GM23338 (cell line): ENCODE measurements around the gene ZNF622. TPM values are rescaled to one million over a fixed set of nuclear protein-coding genes. Genes with fewer than 3 reads are reported as not detected.

ENCODE experiments used
- ATAC-seq: fragments of 200-7000 bp; cut with Tn5 transposase; 3 replicates; pipeline ENCODE4 v1.9.1; 2020
- DNase-seq: peaks from one replicate; pipeline ENCODE4 v3.0.0-alpha.2; 2015; ENCODE audit warnings: low spot score
- H2AFZ ChIP-seq: fragments of 200-600 bp; sonication (generic); 2 replicates; pipeline ENCODE4 v1.8.0; 2016; ENCODE audit warnings: antibody characterized with exemption, mild to moderate bottlenecking, moderate library complexity
- H3F3A ChIP-seq: fragments of 200-600 bp; sonication (generic); replicated peaks from 2 replicates; pipeline ENCODE4 v1.8.0; 2017; ENCODE audit warnings: antibody characterized with exemption, mixed run types, low read depth
- H3K27ac ChIP-seq: fragments of 200-600 bp; sonication (generic); 2 replicates; pipeline ENCODE4 v1.6.1; 2016; ENCODE audit warnings: low read depth
- H3K27me3 ChIP-seq: fragments of 200-600 bp; sonication (generic); 2 replicates; pipeline ENCODE4 v1.8.0; 2016; ENCODE audit warnings: mild to moderate bottlenecking, mixed run types, moderate library complexity; ENCODE audit not compliant: insufficient read depth
- H3K36me3 ChIP-seq: fragments of 200-600 bp; sonication (generic); 2 replicates; pipeline ENCODE4 v1.8.0; 2016; ENCODE audit warnings: mild to moderate bottlenecking; ENCODE audit not compliant: insufficient read depth
- H3K4me1 ChIP-seq: fragments of 200-600 bp; sonication (generic); 2 replicates; pipeline ENCODE4 v1.8.0; 2016; ENCODE audit warnings: mild to moderate bottlenecking, moderate library complexity; ENCODE audit not compliant: insufficient read depth
- H3K4me2 ChIP-seq: fragments of 200-600 bp; sonication (generic); 2 replicates; pipeline ENCODE4 v1.7.1; 2017; ENCODE audit warnings: mixed run types
- H3K4me3 ChIP-seq: fragments of 200-600 bp; sonication (generic); 2 replicates; pipeline ENCODE4 v1.6.1; 2016; ENCODE audit warnings: mixed run types
- H3K79me2 ChIP-seq: fragments of 200-600 bp; sonication (generic); replicated peaks from 2 replicates; pipeline ENCODE4 v1.8.0; 2017; ENCODE audit warnings: mild to moderate bottlenecking; ENCODE audit not compliant: insufficient read depth
- H3K9me2 ChIP-seq: fragments of 200-600 bp; sonication (generic); 2 replicates; pipeline ENCODE4 v1.8.0; 2017; ENCODE audit not compliant: insufficient read depth
- H4K20me1 ChIP-seq: fragments of 200-600 bp; sonication (generic); replicated peaks from 2 replicates; pipeline ENCODE4 v1.8.0; 2017; ENCODE audit warnings: mild to moderate bottlenecking; ENCODE audit not compliant: insufficient read depth
- H3K27ac Mint-ChIP-seq: 2 replicates; pipeline ENCODE4 v1.8.0; 2020; ENCODE audit warnings: inconsistent platforms, mild to moderate bottlenecking, moderate library complexity, mixed read lengths
- H3K27me3 Mint-ChIP-seq: 3 replicates; pipeline ENCODE4 v1.8.0; 2022; ENCODE audit warnings: low read depth, mild to moderate bottlenecking, moderate library complexity, mixed read lengths, inconsistent platforms; ENCODE audit not compliant: insufficient read depth, poor library complexity
- H3K36me3 Mint-ChIP-seq: 3 replicates; pipeline ENCODE4 v1.8.0; 2021; ENCODE audit warnings: low read depth, mild to moderate bottlenecking, inconsistent platforms, moderate library complexity, mixed read lengths
- H3K4me1 Mint-ChIP-seq: 3 replicates; pipeline ENCODE4 v1.8.0; 2020; ENCODE audit warnings: mild to moderate bottlenecking, inconsistent platforms, mixed read lengths
- H3K4me3 Mint-ChIP-seq: 3 replicates; pipeline ENCODE4 v1.8.0; 2021; ENCODE audit warnings: moderate library complexity, mild to moderate bottlenecking, inconsistent platforms, mixed read lengths
- H3K9me3 Mint-ChIP-seq: 3 replicates; pipeline ENCODE4 v1.8.0; 2020; ENCODE audit warnings: moderate library complexity, mild to moderate bottlenecking, inconsistent platforms, mixed read lengths
- CREB1 ChIP-seq: fragments of 250-450 bp; sonication (Bioruptor Pico); IDR thresholded peaks from 2 replicates; pipeline ENCODE4 v1.5.0; 2020; ENCODE audit warnings: low read depth, mild to moderate bottlenecking, moderate library complexity
- ETS1 ChIP-seq: IDR thresholded peaks from 2 replicates; pipeline ENCODE4 v1.6.1; 2016; ENCODE audit warnings: antibody characterized with exemption
- EZH2 ChIP-seq: fragments of 200-600 bp; sonication (generic); IDR thresholded peaks from one replicate; pipeline ENCODE4 v1.8.0; 2017; ENCODE audit warnings: antibody characterized with exemption, mild to moderate bottlenecking, low read depth; ENCODE audit not compliant: unreplicated experiment
- NANOG ChIP-seq: IDR thresholded peaks from 2 replicates; pipeline ENCODE4 v1.6.1; 2016; ENCODE audit warnings: antibody characterized with exemption, borderline replicate concordance
- POLR2AphosphoS5 ChIP-seq: IDR thresholded peaks from 2 replicates; pipeline ENCODE4 v1.6.1; 2016; ENCODE audit warnings: antibody characterized with exemption, low read depth
- REST ChIP-seq: IDR thresholded peaks from one replicate; pipeline ENCODE4 v1.6.1; 2018; ENCODE audit warnings: antibody characterized with exemption; ENCODE audit not compliant: unreplicated experiment
- ZNF114 ChIP-seq: fragments of 250-450 bp; sonication (Bioruptor Pico); IDR thresholded peaks from 2 replicates; pipeline ENCODE4 v1.5.0; 2020; ENCODE audit warnings: mild to moderate bottlenecking, moderate library complexity
- ZNF331 ChIP-seq: fragments of 250-450 bp; sonication (Bioruptor Pico); IDR thresholded peaks from 2 replicates; pipeline ENCODE4 v1.5.0; 2020; ENCODE audit warnings: low read depth, mild to moderate bottlenecking, moderate library complexity
- ZNF462 ChIP-seq: fragments of 250-450 bp; sonication (Bioruptor Pico); IDR thresholded peaks from 2 replicates; pipeline ENCODE4 v1.5.0; 2020; ENCODE audit warnings: mild to moderate bottlenecking, moderate library complexity
- polyA plus RNA-seq: library from polyadenylated mRNA; unstranded; fragments of >200 nt; fragmentation: Nextera tagmentation; extraction: Ambion mirVana; gene quantifications from 2 replicates; pipeline ENCODE4 v1.2.1, GENCODE V29; 2016
- total RNA-seq: library from RNA; depleted of rRNA; stranded (reverse); fragments of >200 nt; shearing (Covaris generic); gene quantifications from 2 replicates; pipeline ENCODE4 v1.2.3, GENCODE V29; 2014
- TF ChIP-seq, protein P1 (sequence below), 2 experiments: fragments of 200-600 bp in 1 of 2; sonication (generic) in 1 of 2; conservative IDR thresholded peaks; 2 replicates each; pipeline versions ENCODE4 v1.5.1 to v1.6.1; 2016 to 2017; ENCODE audit warnings: antibody characterized with exemption in 2 of 2, low read depth in 2 of 2, mild to moderate bottlenecking in 2 of 2, moderate library complexity in 1 of 2

ZNF622 gene
- total and polyA plus RNA-seq, 2 experiments from 2014 or later = 20.1 to 30.7 TPM

DNA sequence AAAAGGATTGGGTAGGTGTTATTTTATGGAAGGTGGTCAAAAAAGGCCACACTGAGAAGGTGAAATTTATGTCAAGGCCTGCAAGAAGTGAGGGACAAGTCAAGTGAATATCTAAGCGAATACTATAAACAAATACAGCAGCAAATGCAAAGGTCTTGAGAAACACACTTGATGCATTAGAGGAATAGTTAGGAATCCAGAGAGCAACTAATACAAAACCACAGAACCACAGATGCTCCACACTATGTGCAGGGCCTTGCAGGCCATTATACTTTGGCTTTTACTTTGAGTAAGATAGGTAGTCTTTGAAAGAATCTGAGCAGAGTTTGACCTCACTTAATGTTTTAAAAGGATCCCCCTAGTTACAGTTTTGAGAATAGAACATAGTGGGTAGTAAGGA, 4.6 kb downstream of the ZNF622 start (continued):
- TF ChIP-seq EZH2 = no peak
- no peak for TF ChIP-seq POLR2AphosphoS5
- no peak for TF ChIP-seq ZNF331
- TF ChIP-seq NANOG = no peak
- TF ChIP-seq, protein P1, sequence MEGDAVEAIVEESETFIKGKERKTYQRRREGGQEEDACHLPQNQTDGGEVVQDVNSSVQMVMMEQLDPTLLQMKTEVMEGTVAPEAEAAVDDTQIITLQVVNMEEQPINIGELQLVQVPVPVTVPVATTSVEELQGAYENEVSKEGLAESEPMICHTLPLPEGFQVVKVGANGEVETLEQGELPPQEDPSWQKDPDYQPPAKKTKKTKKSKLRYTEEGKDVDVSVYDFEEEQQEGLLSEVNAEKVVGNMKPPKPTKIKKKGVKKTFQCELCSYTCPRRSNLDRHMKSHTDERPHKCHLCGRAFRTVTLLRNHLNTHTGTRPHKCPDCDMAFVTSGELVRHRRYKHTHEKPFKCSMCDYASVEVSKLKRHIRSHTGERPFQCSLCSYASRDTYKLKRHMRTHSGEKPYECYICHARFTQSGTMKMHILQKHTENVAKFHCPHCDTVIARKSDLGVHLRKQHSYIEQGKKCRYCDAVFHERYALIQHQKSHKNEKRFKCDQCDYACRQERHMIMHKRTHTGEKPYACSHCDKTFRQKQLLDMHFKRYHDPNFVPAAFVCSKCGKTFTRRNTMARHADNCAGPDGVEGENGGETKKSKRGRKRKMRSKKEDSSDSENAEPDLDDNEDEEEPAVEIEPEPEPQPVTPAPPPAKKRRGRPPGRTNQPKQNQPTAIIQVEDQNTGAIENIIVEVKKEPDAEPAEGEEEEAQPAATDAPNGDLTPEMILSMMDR (conservative IDR thresholded peaks at IDR 0.05; ENCODE audit: low read depth in 2 of 2) = no peak
- no peak for TF ChIP-seq ZNF114 (CRISPR knock-in tag)
- TF ChIP-seq ETS1 = no peak

DNA sequence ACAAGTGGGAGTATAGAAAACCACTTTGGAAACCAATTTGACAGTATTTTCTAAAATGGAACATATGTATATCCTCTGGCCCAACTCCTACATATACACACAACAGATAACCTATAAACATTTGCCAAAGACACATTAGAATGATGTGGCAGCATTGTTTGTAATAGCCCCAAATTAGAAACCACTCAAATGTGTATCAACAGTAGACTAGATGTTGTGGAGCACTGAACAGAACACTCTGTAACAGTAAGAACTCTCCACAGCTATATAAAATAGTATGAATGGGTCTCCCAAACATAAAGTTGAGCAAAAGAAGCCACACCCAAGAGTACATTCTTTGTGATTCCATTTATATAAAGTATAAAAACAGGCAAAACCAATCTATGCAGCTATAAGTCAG, 6.1 kb downstream of the ZNF622 start:
- Histone ChIP-seq H3K79me2 (peaks cover 44% of the 10 kb centered on the region), H4K20me1 (peaks cover 8% of the 10 kb centered on the region), H3K9me2 (no peaks in the 10 kb centered on the region), H3K4me2 (no peak overlapping the region), H3K4me1 (peaks cover 9% of the 10 kb centered on the region), H3K27ac (no peak overlapping the region), H3K27me3 (no peaks in the 10 kb centered on the region), H3K4me3 (no peak overlapping the region), H3K36me3 (peaks cover 23% of the 10 kb centered on the region), H3F3A (no peaks in the 10 kb centered on the region), H2AFZ (no peak overlapping the region)
- no peak overlapping the region for H3K27ac Mint-ChIP-seq
- no peaks in the 10 kb centered on the region for H3K27me3 Mint-ChIP-seq
- no peak overlapping the region for H3K4me3 Mint-ChIP-seq
- no peak for DNase-seq
- ATAC-seq = no peak
- peaks cover 14% of the 10 kb centered on the region; the same call in 2 of the 3 replicates for H3K4me1 Mint-ChIP-seq
- H3K9me3 Mint-ChIP-seq = no peaks in the 10 kb centered on the region
- H3K36me3 Mint-ChIP-seq = peaks cover 59% of the 10 kb centered on the region
- TF ChIP-seq CREB1 = no peak
- TF ChIP-seq, protein P1 (conservative IDR thresholded peaks at IDR 0.05; ENCODE audit: low read depth in 2 of 2) = no peak
- TF ChIP-seq REST = no peak
- no peak for TF ChIP-seq ZNF114 (CRISPR knock-in tag)
- no peak for TF ChIP-seq POLR2AphosphoS5
- no peak for TF ChIP-seq ZNF462 (CRISPR knock-in tag)
- TF ChIP-seq ZNF331 = no peak
